ENCODE data around the gene P2RY12.

P2RY12 gene

GRCh38 chr3:151305060-151305774 lies 79.3 kb downstream of the P2RY12 start:
- peak; percentile 84 for DNase-seq

GRCh38 chr3:151303751-151304150 lies 80.8 kb downstream of the P2RY12 start:
- DNase-seq: no peak

- no peak for DNase-seq
These were observed 82.8 kb downstream of the P2RY12 start for GRCh38 chr3:151301787-151302186.

GRCh38 chr3:151300539-151300938 lies 84.0 kb downstream of the P2RY12 start:
- DNase-seq: no peak

- DNase-seq: no peak
These were observed 85.5 kb downstream of the P2RY12 start for GRCh38 chr3:151299006-151299405.

- no peak for DNase-seq
These were observed 87.1 kb downstream of the P2RY12 start for GRCh38 chr3:151297429-151297828.

- DNase-seq: no peak
These were observed 88.3 kb downstream of the P2RY12 start for GRCh38 chr3:151296226-151296625.

GRCh38 chr3:151293127-151293526 lies 91.4 kb downstream of the P2RY12 start:
- DNase-seq: no peak

GRCh38 chr3:151290673-151291072 lies 93.9 kb downstream of the P2RY12 start:
- DNase-seq: no peak

- no peak for DNase-seq
These were observed 95.1 kb downstream of the P2RY12 start for GRCh38 chr3:151289445-151289844.

All from T1000 (cell line).